ENCODE results near the gene PLXNA1. TPM values are rescaled to one million over a fixed set of nuclear protein-coding genes. Genes with fewer than 3 reads are reported as not detected.

Gene PLXNA1
- total and polyA plus RNA-seq, 12 donors = 14.3 to 29.7 (median 24.1) TPM

DNA sequence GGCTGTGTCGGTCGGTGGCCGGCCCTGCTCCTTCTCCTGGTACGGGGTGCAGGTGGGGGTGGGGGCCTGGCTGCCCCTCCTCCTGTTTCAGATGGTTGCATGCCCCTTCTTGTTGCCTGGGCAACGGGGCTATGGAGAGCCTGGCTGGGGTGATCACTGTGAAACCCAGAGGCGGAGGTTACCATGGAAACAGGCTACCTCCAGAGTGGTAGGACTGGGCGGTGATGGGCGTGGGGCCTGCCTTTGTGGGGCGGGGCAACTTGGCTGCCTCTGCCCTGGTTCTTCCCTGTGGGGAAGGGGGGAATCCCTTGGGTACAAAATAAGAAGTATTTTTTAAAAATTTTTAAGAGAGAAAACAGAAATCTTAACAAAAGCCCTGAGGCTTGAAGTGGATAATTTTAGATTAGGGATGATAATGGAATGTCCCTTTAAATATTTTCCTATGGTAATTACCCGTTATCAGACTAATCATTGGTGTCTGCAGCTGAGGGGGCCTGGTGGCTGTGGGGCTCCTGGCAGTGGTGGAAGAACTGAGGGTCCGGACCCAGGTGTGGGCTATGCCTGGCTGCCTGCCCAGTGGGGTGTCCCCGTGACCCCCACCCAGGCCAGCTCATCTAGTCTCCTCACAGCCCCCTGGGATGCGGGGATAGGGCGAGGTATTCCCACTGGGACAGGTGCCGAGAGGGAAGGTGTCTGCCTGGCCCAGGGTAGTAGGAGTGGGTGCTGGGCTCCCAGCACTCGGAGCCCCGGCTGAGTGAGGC, 32.5 kb downstream of the PLXNA1 start:
- Histone ChIP-seq H3K27me3 (no peaks in the 10 kb centered on the region), H3K4me1 (peaks cover 0 to 23% (median 10%) of the 10 kb centered on the region in 9 donors), H3K36me3 (peaks cover 0 to 85% (median 12%) of the 10 kb centered on the region in 9 donors), H3K4me3 (no peak overlapping the region), H3K9me3 (no peaks in the 10 kb centered on the region), H3K27ac (no peak overlapping the region)
- DNase-seq (no peak), ATAC-seq (no peak)
- intact Hi-C loops (cut with DNase I) = no loop called here
- 86 to 87% methylated on average over 17 of the region's 17 CpGs for WGBS, 2 donors
- TF ChIP-seq, protein P1, sequence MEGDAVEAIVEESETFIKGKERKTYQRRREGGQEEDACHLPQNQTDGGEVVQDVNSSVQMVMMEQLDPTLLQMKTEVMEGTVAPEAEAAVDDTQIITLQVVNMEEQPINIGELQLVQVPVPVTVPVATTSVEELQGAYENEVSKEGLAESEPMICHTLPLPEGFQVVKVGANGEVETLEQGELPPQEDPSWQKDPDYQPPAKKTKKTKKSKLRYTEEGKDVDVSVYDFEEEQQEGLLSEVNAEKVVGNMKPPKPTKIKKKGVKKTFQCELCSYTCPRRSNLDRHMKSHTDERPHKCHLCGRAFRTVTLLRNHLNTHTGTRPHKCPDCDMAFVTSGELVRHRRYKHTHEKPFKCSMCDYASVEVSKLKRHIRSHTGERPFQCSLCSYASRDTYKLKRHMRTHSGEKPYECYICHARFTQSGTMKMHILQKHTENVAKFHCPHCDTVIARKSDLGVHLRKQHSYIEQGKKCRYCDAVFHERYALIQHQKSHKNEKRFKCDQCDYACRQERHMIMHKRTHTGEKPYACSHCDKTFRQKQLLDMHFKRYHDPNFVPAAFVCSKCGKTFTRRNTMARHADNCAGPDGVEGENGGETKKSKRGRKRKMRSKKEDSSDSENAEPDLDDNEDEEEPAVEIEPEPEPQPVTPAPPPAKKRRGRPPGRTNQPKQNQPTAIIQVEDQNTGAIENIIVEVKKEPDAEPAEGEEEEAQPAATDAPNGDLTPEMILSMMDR (IDR thresholded peaks at IDR 0.05) = no peak

DNA sequence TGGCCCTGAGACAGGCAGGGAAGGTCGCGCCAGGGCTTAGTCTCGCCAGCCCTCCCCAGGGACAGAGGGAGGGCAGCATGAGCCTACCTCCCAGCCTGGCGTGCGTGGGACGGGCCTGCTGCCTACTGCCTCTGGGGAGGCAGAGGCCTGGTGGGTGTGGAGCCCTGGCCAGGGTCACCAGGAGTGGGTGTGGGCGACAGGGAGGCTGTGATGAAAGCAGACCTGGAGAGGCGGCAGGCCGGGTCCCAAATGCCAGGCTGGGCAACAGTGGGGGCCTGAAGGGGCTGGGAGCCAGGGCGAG, 33.1 kb downstream of the PLXNA1 start:
- Histone ChIP-seq H3K36me3 (peaks cover 0 to 91% (median 12%) of the 10 kb centered on the region in 9 donors), H3K27ac (no peak overlapping the region)
- no peak for ATAC-seq

DNA sequence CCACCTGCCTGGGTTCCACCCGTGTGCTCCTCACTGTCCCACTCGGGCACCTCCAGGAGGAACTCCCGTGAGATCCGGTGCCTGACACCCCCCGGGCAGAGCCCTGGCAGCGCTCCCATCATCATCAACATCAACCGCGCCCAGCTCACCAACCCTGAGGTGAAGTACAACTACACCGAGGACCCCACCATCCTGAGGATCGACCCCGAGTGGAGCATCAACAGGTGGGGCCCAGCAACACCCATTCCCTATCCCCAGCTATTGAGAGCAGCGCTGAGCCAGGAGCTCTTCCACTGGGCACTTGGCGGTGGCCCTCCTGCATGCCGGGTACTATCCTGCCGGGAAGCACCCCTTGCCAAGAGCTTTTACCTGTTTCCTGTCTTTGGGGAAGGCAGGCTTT, 33.5 kb downstream of the PLXNA1 start:
- Histone ChIP-seq H3K27ac (no peak overlapping the region), H3K4me3 (no peak overlapping the region), H3K36me3 (peaks cover 0 to 95% (median 12%) of the 10 kb centered on the region in 9 donors), H3K4me1 (peaks cover 0 to 13% (median 5%) of the 10 kb centered on the region in 9 donors), H3K9me3 (no peaks in the 10 kb centered on the region), H3K27me3 (no peaks in the 10 kb centered on the region)
- WGBS, 2 donors = 94 to 95% methylated on average over 15 of the region's 15 CpGs
- DNase-seq (no peak), ATAC-seq (no peak)
- TF ChIP-seq, protein P1 (IDR thresholded peaks at IDR 0.05) = no peak
- intact Hi-C loops (cut with DNase I) = no loop called here

More for the DNA sequence above, 33.1 kb downstream of the PLXNA1 start:
- TF ChIP-seq, protein P1 (IDR thresholded peaks at IDR 0.05) = no peak
- intact Hi-C loops (cut with DNase I) = no loop called here
- no peaks in the 10 kb centered on the region for H3K9me3 ChIP-seq
- 92 to 94% methylated on average over 10 of the region's 10 CpGs for WGBS, 2 donors
- peaks cover 0 to 18% (median 9%) of the 10 kb centered on the region in 9 donors for H3K4me1 ChIP-seq
- no peak for DNase-seq
- H3K27me3 ChIP-seq = no peaks in the 10 kb centered on the region
- no peak overlapping the region for H3K4me3 ChIP-seq

DNA sequence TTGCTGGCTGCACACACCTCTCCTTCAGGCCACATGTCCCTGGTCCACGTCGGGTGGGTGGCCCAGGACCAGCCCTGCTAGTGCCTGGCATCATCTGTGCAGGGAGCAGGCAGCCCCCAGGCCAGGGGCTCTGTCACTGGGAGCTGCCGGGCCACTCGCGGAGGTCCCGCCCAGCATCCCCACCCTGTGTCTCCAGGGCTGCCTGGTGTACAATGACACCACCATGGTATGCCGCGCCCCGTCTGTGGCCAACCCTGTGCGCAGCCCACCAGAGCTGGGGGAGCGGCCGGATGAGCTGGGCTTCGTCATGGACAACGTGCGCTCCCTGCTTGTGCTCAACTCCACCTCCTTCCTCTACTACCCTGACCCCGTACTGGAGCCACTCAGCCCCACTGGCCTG, 34.3 kb downstream of the PLXNA1 start:
- H3K27ac ChIP-seq = no peak overlapping the region
- WGBS, 2 donors = 95 to 97% methylated on average over 16 of the region's 16 CpGs
- peaks cover 0 to 6% (median 0%) of the 10 kb centered on the region in 9 donors for H3K4me1 ChIP-seq
- no peak overlapping the region for H3K4me3 ChIP-seq
- intact Hi-C loops (cut with DNase I) = no loop called here
- no peak for ATAC-seq
- no peak for DNase-seq
- TF ChIP-seq, protein P1 (IDR thresholded peaks at IDR 0.05) = no peak
- H3K36me3 ChIP-seq = peaks cover 0 to 97% (median 19%) of the 10 kb centered on the region in 9 donors
- H3K9me3 ChIP-seq = no peaks in the 10 kb centered on the region
- H3K27me3 ChIP-seq = no peaks in the 10 kb centered on the region

Data from heart right ventricle (tissue), 16 donors.